GM12878 (cell line): ENCODE measurements around the gene APOA5. TPM values are rescaled to one million over a fixed set of nuclear protein-coding genes. Genes with fewer than 3 reads are reported as not detected.

Source experiments
- ATAC-seq: fragments of 200-7000 bp; cut with Tn5 transposase; 3 replicates; pipeline ENCODE4 v1.9.1; 2020; ENCODE audit warnings: mild to moderate bottlenecking, moderate library complexity
- BruUV-seq: library from RNA; stranded (reverse); fragments of 400-500 nt; replicated peaks from 2 replicates; lab custom pipeline; 2021; lab: Mats Ljungman, UMichigan
- CTCF ChIA-PET: fragments of 300-600 bp; sonication (Branson Sonifier 250); formaldehyde crosslinking; extraction: SDS; loops from one replicate; lab custom pipeline; 2021; ENCODE audit warnings: inconsistent platforms; lab: Yijun Ruan, JAX
- POLR2A ChIA-PET: fragments of 350-600 bp; formaldehyde crosslinking; extraction: SDS; loops from one replicate; lab custom pipeline; 2021; ENCODE audit warnings: inconsistent platforms; lab: Charles Lee
- RAD21 ChIA-PET: fragments of 300-600 bp; sonication (Branson Sonifier 250); formaldehyde crosslinking; loops from one replicate; lab custom pipeline; 2023; ENCODE audit warnings: antibody characterized with exemption; ENCODE audit not compliant: unreplicated experiment; lab: Charles Lee
- SMC1A ChIA-PET: fragments of 300-600 bp; sonication (Branson Sonifier 250); formaldehyde crosslinking; loops from one replicate; lab custom pipeline; 2023; ENCODE audit not compliant: unreplicated experiment, uncharacterized antibody; lab: Charles Lee
- DNase-seq: peaks from one replicate; pipeline ENCODE4 v3.0.0-alpha.2; 2011; ENCODE audit warnings: low read depth, low spot score
- FAIRE-seq: peaks from 3 replicates; lab custom pipeline; 2011; peaks lifted over from hg19 to GRCh38; lab: Jason Lieb, UNC
- H2AFZ ChIP-seq: 2 replicates; pipeline ENCODE4 v1.6.0; 2011; ENCODE audit warnings: low read depth, low read length, control low read depth; ENCODE audit not compliant: control insufficient read depth
- H3K27ac ChIP-seq: 2 replicates; pipeline ENCODE4 v1.5.1; 2011; ENCODE audit warnings: control low read depth; ENCODE audit not compliant: control insufficient read depth, insufficient read depth
- H3K27me3 ChIP-seq, 2 experiments: replicated peaks in 1 of 2; 2 replicates each; pipeline versions ENCODE4 v1.6.0 to v1.6.1; 2011; ENCODE audit warnings: low read length in 1 of 2; ENCODE audit not compliant: control insufficient read depth in 2 of 2, insufficient read depth in 2 of 2
- H3K36me3 ChIP-seq, 2 experiments: 2 replicates each; pipeline ENCODE4 v1.5.1; 2011; ENCODE audit warnings: low read length in 1 of 2; ENCODE audit not compliant: control insufficient read depth in 2 of 2, insufficient read depth in 2 of 2
- H3K4me1 ChIP-seq: 2 replicates; pipeline ENCODE4 v1.6.1; 2011; ENCODE audit warnings: mild to moderate bottlenecking, low read length, moderate library complexity, mixed read lengths; ENCODE audit not compliant: control insufficient read depth, insufficient read depth
- H3K4me2 ChIP-seq: 2 replicates; pipeline ENCODE4 v1.6.0; 2011; ENCODE audit warnings: control low read depth; ENCODE audit not compliant: control insufficient read depth, insufficient read depth
- H3K4me3 ChIP-seq: fragments of 200-600 bp; sonication (generic); 2 replicates; pipeline ENCODE4 v1.5.1; 2016
- H3K79me2 ChIP-seq: 2 replicates; pipeline ENCODE4 v1.6.0; 2011; ENCODE audit warnings: low read length; ENCODE audit not compliant: control insufficient read depth, insufficient read depth
- H3K9ac ChIP-seq: 2 replicates; pipeline ENCODE4 v1.8.0; 2011; ENCODE audit warnings: low read length, control low read depth, mixed read lengths; ENCODE audit not compliant: control insufficient read depth, insufficient read depth
- H3K9me3 ChIP-seq: replicated peaks from 3 replicates; pipeline ENCODE4 v1.5.1; 2011; ENCODE audit warnings: mild to moderate bottlenecking, low read length; ENCODE audit not compliant: control insufficient read depth, insufficient read depth
- H4K20me1 ChIP-seq: 2 replicates; pipeline ENCODE4 v1.6.0; 2011; ENCODE audit not compliant: control insufficient read depth, insufficient read depth
- BCLAF1 ChIP-seq: fragments of 450-650 bp; IDR thresholded peaks from 2 replicates; pipeline ENCODE4 v1.6.1; 2017; ENCODE audit warnings: antibody characterized with exemption, mild to moderate bottlenecking, moderate library complexity
- CEBPZ ChIP-seq: fragments of 150-350 bp; IDR thresholded peaks from 2 replicates; pipeline ENCODE4 v1.6.1; 2016; ENCODE audit warnings: low read depth, low read length
- CHD1 ChIP-seq: IDR thresholded peaks from 2 replicates; pipeline ENCODE4 v1.6.1; 2012; ENCODE audit warnings: low read depth, low read length, improper control_type of control experiment
- FOXK2 ChIP-seq: fragments of 450-650 bp; IDR thresholded peaks from 2 replicates; pipeline ENCODE4 v1.6.1; 2017; ENCODE audit warnings: mild to moderate bottlenecking, moderate library complexity
- GABPA ChIP-seq: IDR thresholded peaks from 2 replicates; pipeline ENCODE4 v1.6.1; 2014; ENCODE audit warnings: antibody characterized with exemption, low read depth, mild to moderate bottlenecking, inconsistent platforms
- MEF2A ChIP-seq: IDR thresholded peaks from 2 replicates; pipeline ENCODE4 v1.6.1; 2011; ENCODE audit warnings: low read depth, mild to moderate bottlenecking, low read length, moderate library complexity; ENCODE audit not compliant: insufficient read depth
- MEF2B ChIP-seq: fragments of 450-650 bp; IDR thresholded peaks from 2 replicates; pipeline ENCODE4 v1.6.1; 2018; ENCODE audit warnings: mild to moderate bottlenecking, moderate library complexity; ENCODE audit not compliant: partially characterized antibody, poor library complexity, severe bottlenecking
- MLLT1 ChIP-seq: fragments of 450-650 bp; IDR thresholded peaks from 2 replicates; pipeline ENCODE4 v1.6.1; 2016; ENCODE audit warnings: mild to moderate bottlenecking
- MTA2 ChIP-seq: fragments of 450-650 bp; IDR thresholded peaks from 2 replicates; pipeline ENCODE4 v1.6.1; 2016; ENCODE audit warnings: low read depth, mild to moderate bottlenecking, moderate library complexity
- NR2C1 ChIP-seq: fragments of 450-650 bp; IDR thresholded peaks from 2 replicates; pipeline ENCODE4 v1.6.1; 2017; ENCODE audit warnings: antibody characterized with exemption, mild to moderate bottlenecking, moderate library complexity
- RAD21 ChIP-seq: IDR thresholded peaks from 2 replicates; pipeline ENCODE4 v1.6.1; 2011; ENCODE audit warnings: mild to moderate bottlenecking, low read depth, low read length, moderate library complexity; ENCODE audit not compliant: insufficient read depth
- SIX5 ChIP-seq: IDR thresholded peaks from 2 replicates; pipeline ENCODE4 v1.6.1; 2011; ENCODE audit warnings: mild to moderate bottlenecking, low read depth, low read length, moderate library complexity; ENCODE audit not compliant: severe bottlenecking
- SPI1 ChIP-seq: IDR thresholded peaks from 2 replicates; pipeline ENCODE4 v1.6.1; 2011; ENCODE audit warnings: low read depth, mild to moderate bottlenecking, low read length, moderate library complexity, borderline replicate concordance; ENCODE audit not compliant: insufficient read depth
- SREBF2 ChIP-seq: IDR thresholded peaks from 2 replicates; pipeline ENCODE4 v1.6.1; 2012; ENCODE audit warnings: mild to moderate bottlenecking, low read length
- SUZ12 ChIP-seq: fragments of 200-600 bp; sonication (generic); IDR thresholded peaks from one replicate; pipeline ENCODE4 v1.6.1; 2018; ENCODE audit warnings: antibody characterized with exemption, mild to moderate bottlenecking; ENCODE audit not compliant: unreplicated experiment
- TCF12 ChIP-seq: IDR thresholded peaks from 2 replicates; pipeline ENCODE4 v1.6.1; 2011; ENCODE audit warnings: low read depth, mild to moderate bottlenecking, low read length
- ZNF217 ChIP-seq: fragments of 450-650 bp; IDR thresholded peaks from 2 replicates; pipeline ENCODE4 v1.6.1; 2017; ENCODE audit warnings: antibody characterized with exemption, mild to moderate bottlenecking
- WGBS: methylation state at CpG from one replicate; pipeline ENCODE4 v1.1.6; 2016; ENCODE audit warnings: low lambda C conversion rate; ENCODE audit not compliant: insufficient replicate concordance, insufficient coverage; ENCODE audit errors: missing lambda C conversion rate; 5-methylcytosine and 5-hydroxymethylcytosine counted together
- in situ Hi-C: fragments of 300-500 bp; cut with MboI; formaldehyde crosslinking; loops from 9 replicates; pipeline ENCODE4 v1.14.3; 2018; ENCODE audit warnings: mixed read lengths
- intact Hi-C: fragments of 100-400 bp; cut with micrococcal nuclease; formaldehyde crosslinking; loops from one replicate; pipeline ENCODE4 v1.14.2; 2022; ENCODE audit not compliant: unreplicated experiment
- polyA plus RNA-seq, 11 experiments: library from polyadenylated mRNA; depleted of rRNA in 4 of 11; unstranded in 6 of 11; stranded (reverse) in 5 of 11; fragments of >200 nt; fragmentation: Nextera tagmentation in 4 of 11; fragmentation: Illumina TruSeq in 1 of 11; extraction: Ambion mirVana in 4 of 11; extraction: Trizol in 1 of 11; gene quantifications; 1 replicate in 1 of 11; 2 replicates in 10 of 11; pipeline versions ENCODE4 v1.2.1 to v1.2.3, GENCODE V29; 2011 to 2016; ENCODE audit warnings: inconsistent platforms in 2 of 11, missing spikeins in 2 of 11, low read depth in 1 of 11
- total RNA-seq, 4 experiments: library from RNA; depleted of rRNA in 3 of 4; stranded (reverse); fragments of >200 nt in 3 of 4; fragmentation: Illumina TruSeq in 1 of 4; extraction: Trizol in 1 of 4; gene quantifications; 2 replicates each; pipeline versions ENCODE4 v1.2.1 to v1.2.3, GENCODE V29; 2013 to 2021

APOA5 gene
- total and polyA plus RNA-seq, 10 of the 15 experiments (the other 5 are each of a cell fraction or from before 2014, with no cell fraction given), result 0.15 TPM; not detected in 9

- intact Hi-C loops (no loop called here), in situ Hi-C loops (no loop called here)
- DNase-seq (no peak), ATAC-seq (no peak), FAIRE-seq (no peak)
- Histone ChIP-seq H3K27me3 (no peaks in the 10 kb centered on the region), H3K36me3 (no peaks in the 10 kb centered on the region), H3K4me3 (no peak overlapping the region), H4K20me1 (no peaks in the 10 kb centered on the region), H3K79me2 (no peaks in the 10 kb centered on the region), H3K4me2 (no peak overlapping the region), H2AFZ (no peak overlapping the region), H3K4me1 (peaks cover 8% of the 10 kb centered on the region; the same call in 1 of the 2 replicates), H3K9me3 (no peaks in the 10 kb centered on the region), H3K9ac (no peak overlapping the region), H3K27ac (no peak overlapping the region)
- CTCF ChIA-PET, result interaction anchor here (0.6 to 7.3 kb wide), 3 partner anchors 8 to 60 kb away, joined by 3 to 183 read pairs (median 3); partner anchors contain the start of genes APOA5, BUD13 and ZPR1
- 57% methylated on average over 6 of the region's 7 CpGs for WGBS
- SMC1A ChIA-PET, result no interaction called here
- POLR2A ChIA-PET, result no interaction called here
- no TSS peak for BruUV-seq
- RAD21 ChIA-PET, result no interaction called here
- TF ChIP-seq SPI1, result no peak
- TF ChIP-seq MEF2B, result no peak
- TF ChIP-seq SREBF2, result no peak
- no peak for TF ChIP-seq MEF2A
- TF ChIP-seq ZNF217, result no peak
- TF ChIP-seq BCLAF1, result no peak
- TF ChIP-seq FOXK2, result no peak
- no peak for TF ChIP-seq CEBPZ
- TF ChIP-seq GABPA, result no peak
- no peak for TF ChIP-seq SUZ12
- no peak for TF ChIP-seq NR2C1
- no peak for TF ChIP-seq RAD21
- TF ChIP-seq CHD1, result no peak
- no peak for TF ChIP-seq MLLT1
- no peak for TF ChIP-seq MTA2
- no peak for TF ChIP-seq TCF12
- TF ChIP-seq SIX5, result no peak
These were observed 40.2 kb upstream of the APOA5 start for GRCh38 chr11:116831790-116832349.
